NCI-H2196 treated with DMSO at 0.1 percent for 48 hours (cell line): ENCODE results near the gene RAD9A.

ENCODE experiments used
- DNase-seq: peaks from one replicate; lab custom pipeline; 2025; ENCODE audit not compliant: unreplicated experiment; lab: John Stamatoyannopoulos, UW

The RAD9A gene

DNA sequence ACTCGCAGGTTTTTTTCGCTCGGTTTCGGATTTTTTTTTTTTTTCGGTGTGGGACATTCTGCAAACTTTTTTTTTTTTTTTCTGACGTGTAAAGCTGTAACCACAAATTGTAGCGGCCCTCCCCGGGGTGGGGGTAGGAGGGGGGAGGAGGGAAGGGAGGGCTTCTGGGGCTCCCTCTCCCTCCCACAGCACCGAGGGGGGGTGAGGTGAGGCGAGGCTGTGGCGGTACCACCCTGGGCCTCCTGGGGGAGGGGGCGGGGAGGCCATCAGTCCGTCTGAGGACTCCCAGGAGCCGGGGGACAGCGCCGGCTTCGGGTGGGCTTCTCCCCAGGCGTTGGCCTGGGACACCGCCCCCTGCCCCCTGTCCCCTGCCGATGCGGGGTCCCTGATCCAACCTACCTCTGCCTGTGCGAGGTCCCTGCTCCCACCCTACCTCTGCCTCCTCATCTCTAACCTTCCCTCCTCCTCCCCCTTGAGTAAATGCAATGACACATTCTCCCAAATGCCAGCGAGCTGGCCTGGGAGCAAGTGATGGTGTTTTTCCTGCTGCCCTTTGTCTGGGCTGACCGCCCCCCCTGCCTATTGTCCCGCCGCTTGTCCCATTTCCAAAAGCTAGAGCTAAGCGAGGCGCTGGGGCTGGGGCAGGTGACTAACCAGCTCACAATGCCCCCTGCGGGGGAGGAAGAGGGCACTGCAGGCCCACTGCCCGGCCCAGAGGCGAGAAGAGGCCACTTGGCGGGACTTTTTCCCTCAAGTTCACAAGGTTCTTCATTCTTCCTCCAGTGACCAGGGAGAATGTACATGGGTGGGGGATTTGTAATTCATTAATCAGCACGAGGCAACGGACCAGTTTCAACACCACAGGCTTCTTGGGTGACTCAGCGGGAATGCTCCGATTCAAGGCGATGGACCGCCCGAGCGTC, 17.9 kb upstream of the RAD9A start:
- DNase-seq = no peak

DNA sequence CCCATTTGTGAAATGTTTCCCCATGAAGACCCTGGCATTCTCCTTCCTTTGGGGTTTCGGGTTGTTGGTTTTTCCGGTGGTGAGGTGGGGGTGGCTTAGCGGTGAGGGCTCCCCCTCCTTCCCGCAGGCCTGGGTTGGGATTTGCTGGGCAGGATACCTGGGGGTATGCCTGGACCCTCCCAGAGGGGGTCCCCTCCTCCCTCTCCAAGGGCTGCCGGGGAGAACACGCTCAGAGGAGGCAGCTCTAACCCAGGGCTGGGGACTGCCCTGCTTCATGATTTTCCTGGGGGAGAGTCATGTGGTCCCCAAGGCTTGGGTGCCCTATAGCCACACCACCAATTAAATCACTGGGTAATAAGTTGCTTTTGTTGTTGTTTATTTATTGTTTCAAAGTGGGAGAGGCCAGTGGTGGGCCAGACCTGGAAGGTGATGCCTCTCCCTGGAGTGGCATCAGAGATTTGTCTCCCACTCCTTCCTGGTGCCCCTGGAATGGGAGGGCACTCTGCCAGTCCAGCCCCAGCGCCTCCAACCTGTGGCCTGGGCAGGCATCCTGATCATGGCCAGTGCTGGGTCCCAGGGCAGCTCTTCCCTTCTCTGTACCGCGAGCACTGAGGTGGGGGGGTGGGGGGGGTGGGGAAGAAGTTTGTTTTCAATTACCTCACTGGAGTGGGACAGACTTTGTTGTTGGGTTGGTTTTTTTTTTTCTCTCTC, 17.1 kb upstream of the RAD9A start:
- no peak for DNase-seq

DNA sequence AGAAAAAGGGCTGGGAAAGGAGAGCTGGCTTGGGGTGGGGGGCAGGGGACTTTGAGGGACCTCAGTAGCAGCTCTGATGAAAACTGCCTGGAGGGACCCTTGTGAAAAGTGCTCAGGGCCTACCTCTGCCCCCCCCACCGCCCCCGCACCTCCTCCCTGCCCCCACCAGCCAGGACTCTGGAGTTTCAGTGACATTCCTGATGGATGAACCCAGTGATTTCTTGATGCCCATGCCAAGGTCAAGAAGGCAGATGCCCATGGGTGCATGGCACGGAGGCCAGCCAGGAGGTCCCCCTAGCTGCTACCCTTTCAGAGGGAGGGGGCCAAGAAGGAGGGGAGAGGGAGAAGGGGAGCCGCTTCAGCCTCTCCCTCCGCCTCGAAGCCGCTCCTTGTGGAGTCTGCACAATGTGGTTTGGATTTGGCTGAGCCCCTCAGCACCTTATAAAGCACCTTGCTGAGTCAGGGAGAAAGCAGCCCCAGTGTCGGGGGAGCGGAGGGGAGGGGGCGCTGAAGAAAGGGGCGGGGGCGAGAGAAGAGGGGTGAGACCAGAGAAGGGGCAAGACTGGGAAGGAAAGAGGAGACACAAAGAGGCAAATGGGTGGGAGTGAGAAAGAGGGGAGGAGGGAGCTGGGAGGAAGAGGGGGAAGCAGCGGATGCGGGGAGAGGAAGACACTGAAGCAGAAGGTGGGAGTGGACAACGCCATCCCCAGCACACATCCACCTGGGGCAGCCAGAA, 16.3 kb upstream of the RAD9A start:
- no peak for DNase-seq

GRCh38 chr11:67376063-67376820, 15.5 kb upstream of the RAD9A start:
- DNase-seq = no peak

GRCh38 chr11:67376873-67377808, 14.6 kb upstream of the RAD9A start:
- no peak for DNase-seq

DNA sequence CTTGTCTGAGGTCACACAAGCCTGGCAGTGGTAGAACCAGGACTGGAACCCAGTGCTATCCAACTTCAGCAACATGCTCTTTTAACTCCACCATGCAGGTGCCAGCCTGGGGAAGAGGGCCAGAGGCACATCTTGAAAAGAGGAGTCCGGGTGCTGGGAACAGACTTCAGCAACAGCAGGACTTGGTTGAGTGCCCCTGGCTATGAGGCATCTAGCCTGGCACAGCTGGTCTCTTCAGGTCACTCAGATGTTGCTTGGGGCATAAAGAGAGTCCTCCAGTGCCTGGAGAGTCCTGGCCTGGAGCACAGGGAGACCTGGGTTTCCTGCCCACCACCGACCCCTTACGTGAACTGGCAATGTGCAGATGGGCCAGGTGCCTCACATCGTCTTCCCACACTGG, 13.2 kb upstream of the RAD9A start:
- no peak for DNase-seq

DNA sequence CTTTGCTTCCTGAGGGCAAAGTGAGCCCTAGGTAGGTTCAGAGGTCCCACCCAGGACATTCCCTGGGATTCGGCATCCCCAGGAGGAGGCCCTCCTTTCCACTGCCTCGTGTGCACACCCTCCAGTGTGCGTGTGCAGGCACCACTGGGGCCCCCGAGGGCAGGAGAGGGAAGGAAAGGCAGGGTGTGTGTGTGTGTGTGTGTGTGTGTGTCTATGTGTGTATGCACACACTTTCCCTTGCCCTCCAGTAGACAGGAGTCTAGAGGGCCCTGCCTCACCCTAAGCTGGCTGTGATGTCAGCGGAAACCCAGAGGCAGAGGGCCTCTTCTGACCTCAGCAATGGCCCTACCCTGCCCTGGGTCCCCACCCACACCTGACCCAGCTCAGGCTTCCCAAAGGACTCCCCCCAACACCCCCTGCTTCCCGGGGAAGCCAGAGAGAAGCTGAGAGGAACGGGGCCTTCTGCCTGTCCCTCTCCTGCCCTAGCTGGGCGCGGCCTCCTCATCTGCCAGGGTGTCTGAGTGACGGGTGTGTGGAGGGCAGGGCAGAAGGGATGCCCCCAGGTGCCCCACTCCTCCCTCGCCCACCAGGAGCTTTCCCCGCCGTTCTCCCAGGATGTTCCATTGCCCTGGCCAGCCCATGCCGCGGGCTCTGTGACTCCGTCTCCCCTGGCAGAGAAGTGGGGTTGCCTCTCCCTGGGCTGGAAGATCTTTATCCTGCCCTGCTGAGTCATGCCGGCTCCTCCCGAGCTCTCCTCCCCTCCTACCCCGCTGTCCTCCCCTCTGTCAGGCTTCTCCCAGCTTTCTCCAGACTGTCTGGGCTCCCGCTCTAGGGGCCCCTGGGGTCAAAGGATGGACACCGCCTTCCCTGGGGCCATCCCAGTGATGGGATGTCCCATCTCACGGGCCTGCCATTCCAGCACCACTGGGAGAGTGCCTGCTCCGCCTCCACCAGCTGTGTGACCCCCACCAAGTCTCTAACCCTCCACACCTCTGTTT, 12.4 kb upstream of the RAD9A start:
- no peak for DNase-seq

GRCh38 chr11:67381244-67381972, 10.4 kb upstream of the RAD9A start:
- DNase-seq = no peak

DNA sequence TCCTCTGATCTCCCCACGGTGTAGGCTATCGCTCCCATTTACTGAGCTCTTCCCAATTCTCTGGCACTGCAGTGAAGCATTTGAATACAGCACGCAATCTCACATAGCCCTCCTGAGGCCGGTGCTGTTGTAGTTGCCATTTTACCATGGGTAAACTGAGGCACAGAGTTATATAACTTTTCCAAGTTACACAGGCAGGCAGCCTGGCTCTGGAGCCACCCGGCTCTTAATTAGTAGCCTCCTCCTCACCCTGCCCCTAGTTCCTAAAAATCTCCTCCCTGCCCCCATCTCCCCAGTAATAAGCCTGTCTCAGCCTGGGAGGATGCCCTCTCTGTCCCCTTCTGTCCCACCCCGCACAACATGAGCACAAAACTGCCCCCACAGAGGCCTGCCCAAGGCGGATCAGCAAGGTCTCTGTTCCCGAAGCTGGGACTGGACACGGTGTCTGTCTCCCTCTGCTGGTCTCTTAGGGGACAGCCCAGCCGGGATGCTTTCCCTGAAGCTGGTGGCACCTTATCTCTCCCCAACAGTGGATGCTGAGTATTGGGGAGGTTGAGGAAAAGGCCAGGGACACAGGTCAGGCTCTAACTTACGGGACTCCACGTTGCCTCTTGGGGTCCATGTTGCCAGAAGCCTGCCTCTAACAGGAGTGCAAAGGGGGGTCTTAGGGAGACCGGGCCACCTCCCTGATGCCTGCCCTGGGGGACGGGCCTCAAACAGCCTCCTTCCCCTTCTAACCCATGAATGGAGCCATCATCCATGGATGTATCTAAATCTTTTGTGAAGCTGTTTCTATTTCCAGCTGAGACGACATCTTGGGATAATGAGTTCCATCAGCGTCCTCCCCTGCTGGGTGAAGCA, 9.3 kb upstream of the RAD9A start:
- peak; percentile 54 for DNase-seq

- DNase-seq = no peak
Observed at GRCh38 chr11:67384851-67385366, 6.9 kb upstream of the RAD9A start.

DNA sequence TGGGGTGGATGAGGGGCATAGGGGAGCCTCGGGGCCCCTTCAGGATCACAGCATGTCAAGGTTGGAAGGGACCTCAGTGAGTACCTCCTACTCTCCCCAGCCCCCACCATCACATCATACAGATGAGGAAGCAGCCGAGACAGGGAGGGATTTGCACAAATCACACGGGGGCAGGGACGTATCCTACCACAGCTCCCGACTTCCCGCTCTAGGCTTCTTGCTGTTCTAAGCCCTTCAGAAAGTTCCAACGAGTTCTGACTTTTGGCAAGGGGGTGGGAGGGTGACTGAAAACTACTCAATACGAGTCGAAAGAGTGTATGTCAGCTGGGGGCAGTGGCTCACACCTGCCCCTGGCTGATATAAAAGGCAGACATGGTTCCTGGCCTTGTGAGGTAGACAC, 4.7 kb upstream of the RAD9A start:
- DNase-seq = no peak

- no peak for DNase-seq
Observed at GRCh38 chr11:67387518-67387917, 4.3 kb upstream of the RAD9A start.

DNA sequence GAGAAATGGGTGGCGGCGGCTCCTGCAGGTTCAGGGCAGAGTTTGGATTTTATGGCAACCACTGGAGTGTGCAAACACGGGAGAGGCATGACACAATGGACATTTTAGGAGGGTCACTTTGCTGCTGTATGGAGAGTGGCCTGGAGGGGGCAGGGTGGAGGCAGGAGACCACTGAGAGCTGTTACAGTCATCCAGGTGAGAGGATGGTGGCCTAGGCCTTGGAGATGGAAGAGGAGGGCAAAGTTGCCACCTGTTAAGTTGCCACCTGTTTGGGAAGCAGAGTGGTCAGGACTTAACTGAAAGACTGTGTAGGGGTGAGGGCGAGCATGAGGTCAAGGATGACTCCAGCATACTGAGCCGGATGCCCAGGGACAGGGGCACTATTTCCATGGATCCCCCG, 2.3 kb upstream of the RAD9A start:
- DNase-seq = peak; percentile 27

GRCh38 chr11:67390947-67391303, 861 bp upstream of the RAD9A start:
- no peak for DNase-seq

- DNase-seq = no peak
Observed at GRCh38 chr11:67392183-67392715, 463 bp downstream of the RAD9A start.

- no peak for DNase-seq
Observed at GRCh38 chr11:67393437-67393836, 1.7 kb downstream of the RAD9A start.

DNA sequence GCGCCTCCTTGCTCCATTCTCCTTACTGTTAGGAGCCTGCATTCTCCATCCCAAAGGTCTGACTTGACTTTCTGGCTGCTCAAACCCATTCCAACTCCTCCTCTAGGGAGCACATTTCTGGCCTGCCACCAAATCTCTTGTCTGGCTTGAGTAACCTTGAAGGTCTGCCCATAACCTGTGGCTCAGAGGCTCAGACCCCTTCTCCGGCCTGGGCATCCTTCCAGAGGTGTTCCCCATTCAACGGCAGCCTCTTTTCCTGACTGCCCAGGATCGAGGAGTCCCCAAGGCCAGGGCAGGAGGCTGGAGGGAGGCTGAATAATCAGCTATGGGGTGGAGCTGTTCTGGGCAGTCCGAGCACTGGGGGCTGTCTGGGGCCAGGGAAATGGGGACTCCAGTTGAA, 2.2 kb downstream of the RAD9A start:
- no peak for DNase-seq
